GM03348 (cell line): Measurements from ENCODE around the gene EFEMP2.

Experiments used
- DNase-seq: peaks from one replicate; pipeline ENCODE4 v3.0.0; 2012; ENCODE audit warnings: low spot score

The EFEMP2 gene

GRCh38 chr11:65872586-65873317 lies at the start of gene EFEMP2:
EFEMP2 (minus strand) TSS chr11:65872800; CDS start chr11:65872354, 446 bp downstream.
- DNase-seq = peak; percentile 81

- no peak for DNase-seq
Observed at GRCh38 chr11:65921876-65922275, 49.3 kb upstream of the EFEMP2 start.

GRCh38 chr11:65921033-65921555 lies 48.5 kb upstream of the EFEMP2 start:
- peak; percentile 34 for DNase-seq

- DNase-seq = peak; percentile 19
Observed at GRCh38 chr11:65920372-65920802, 47.8 kb upstream of the EFEMP2 start.

GRCh38 chr11:65919573-65920371 lies 47.2 kb upstream of the EFEMP2 start:
- DNase-seq = peak; percentile 84

- DNase-seq = peak; percentile 99
Observed at GRCh38 chr11:65919141-65919572, 46.6 kb upstream of the EFEMP2 start, which contains the start of gene DRAP1. DRAP1 (plus strand) TSS chr11:65919426; CDS start chr11:65919502, 76 bp downstream.

- DNase-seq = no peak
Observed at GRCh38 chr11:65918211-65919140, 45.9 kb upstream of the EFEMP2 start, which contains the start of gene C11orf68. C11orf68 (minus strand) TSS chr11:65919062; CDS start chr11:65919031, 31 bp downstream.

- no peak for DNase-seq
Observed at GRCh38 chr11:65917434-65918210, 45.0 kb upstream of the EFEMP2 start.

- DNase-seq = no peak
Observed at GRCh38 chr11:65917077-65917433, 44.5 kb upstream of the EFEMP2 start.

- no peak for DNase-seq
Observed at GRCh38 chr11:65916391-65916790, 43.8 kb upstream of the EFEMP2 start.

- peak; percentile 94 for DNase-seq
Observed at GRCh38 chr11:65915821-65916251, 43.2 kb upstream of the EFEMP2 start.

GRCh38 chr11:65915101-65915820 lies 42.7 kb upstream of the EFEMP2 start:
- DNase-seq = peak; percentile 20

- peak; percentile 54 for DNase-seq
Observed at GRCh38 chr11:65912845-65913244, 40.2 kb upstream of the EFEMP2 start.

GRCh38 chr11:65911682-65912568 lies 39.3 kb upstream of the EFEMP2 start:
- peak; percentile 84 for DNase-seq

GRCh38 chr11:65907878-65908277 lies 35.3 kb upstream of the EFEMP2 start:
- no peak for DNase-seq

GRCh38 chr11:65906602-65907001 lies 34.0 kb upstream of the EFEMP2 start:
- no peak for DNase-seq

GRCh38 chr11:65903715-65904114 lies 31.1 kb upstream of the EFEMP2 start:
- no peak for DNase-seq

GRCh38 chr11:65903068-65903481 lies 30.5 kb upstream of the EFEMP2 start:
- peak; percentile 81 for DNase-seq

- DNase-seq = no peak
Observed at GRCh38 chr11:65900899-65901180, 28.2 kb upstream of the EFEMP2 start.
